C4-2B (cell line): Measurements from ENCODE around the gene ANO2.

Source experiments
- H3K27ac ChIP-seq: fragments of 450-650 bp; 2 replicates; pipeline ENCODE4 v1.5.1; 2017
- CTCF ChIP-seq: fragments of 450-650 bp; conservative IDR thresholded peaks from 2 replicates; pipeline ENCODE4 v1.5.1; 2017; ENCODE audit warnings: mild to moderate bottlenecking
- ZFX ChIP-seq: fragments of 450-650 bp; IDR thresholded peaks from 2 replicates; pipeline ENCODE4 v1.6.1; 2017

ANO2 gene

GRCh38 chr12:5809586-5809985, 135.5 kb downstream of the ANO2 start:
- H3K27ac ChIP-seq = no peak overlapping the region
- no peak for TF ChIP-seq ZFX
- no peak for TF ChIP-seq CTCF

- H3K27ac ChIP-seq = no peak overlapping the region
- TF ChIP-seq CTCF = no peak
- TF ChIP-seq ZFX = no peak
These were observed 136.1 kb downstream of the ANO2 start for GRCh38 chr12:5808981-5809380.

GRCh38 chr12:5807514-5808219, 137.4 kb downstream of the ANO2 start:
- no peak overlapping the region for H3K27ac ChIP-seq
- no peak for TF ChIP-seq CTCF
- TF ChIP-seq ZFX = no peak

- TF ChIP-seq CTCF (no peak), ZFX (no peak)
- no peak overlapping the region for H3K27ac ChIP-seq
These were observed 138.0 kb downstream of the ANO2 start for GRCh38 chr12:5807090-5807414.

GRCh38 chr12:5806371-5807089, 138.5 kb downstream of the ANO2 start:
- H3K27ac ChIP-seq = no peak overlapping the region
- TF ChIP-seq ZFX = no peak
- TF ChIP-seq CTCF = no peak

GRCh38 chr12:5803532-5803931, 141.5 kb downstream of the ANO2 start:
- TF ChIP-seq ZFX = no peak
- no peak for TF ChIP-seq CTCF
- H3K27ac ChIP-seq = no peak overlapping the region

- H3K27ac ChIP-seq = no peak overlapping the region
- TF ChIP-seq ZFX = no peak
These were observed 146.6 kb downstream of the ANO2 start for GRCh38 chr12:5798242-5799015.
